DMS 273 (cell line): ENCODE results near the gene HOXB4.
A peak's percentile ranks its signal among the peaks of the same experiment; 100 is the strongest.

Experiments used
- DNase-seq: peaks from one replicate; lab custom pipeline; 2025; ENCODE audit not compliant: unreplicated experiment; lab: John Stamatoyannopoulos, UW

The HOXB4 gene

DNA sequence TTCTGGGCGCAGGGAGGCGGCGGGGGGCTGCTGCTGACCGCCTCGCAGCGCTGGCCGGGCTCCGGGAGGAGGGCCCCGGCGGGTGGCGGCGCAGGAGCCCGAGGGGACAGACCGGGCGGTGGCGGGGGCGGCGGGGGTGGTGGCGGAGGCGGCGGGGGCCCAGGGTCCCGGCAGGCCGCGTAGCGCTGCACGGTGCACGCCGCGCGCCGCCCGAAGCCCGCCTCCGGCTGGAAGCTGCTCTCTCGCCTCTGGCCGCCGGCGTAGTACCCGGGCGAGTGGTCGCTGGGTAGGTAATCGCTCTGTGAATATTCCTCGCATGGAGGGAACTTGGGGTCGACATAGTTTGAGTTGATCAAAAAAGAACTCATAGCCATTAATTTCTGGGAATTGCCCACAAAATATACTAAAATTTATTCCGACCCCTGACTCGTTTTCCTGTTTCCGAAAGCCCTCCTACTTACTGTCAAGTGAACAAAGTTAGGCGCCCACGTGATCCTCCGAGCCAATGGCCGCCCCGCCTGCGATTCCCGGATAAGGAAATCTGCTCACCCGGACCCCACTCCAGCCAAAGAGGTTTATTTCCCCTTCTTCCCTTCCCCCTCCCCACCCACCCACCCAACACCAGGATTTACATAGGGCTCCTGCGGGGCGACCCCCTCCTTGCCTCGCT, at the start of gene HOXB4:
Gene HOXB4 (minus strand): TSS at position 405 of the 670 bp plus-strand sequence. CDS start 31 bp downstream, at position 374.
- no peak for DNase-seq

- no peak for DNase-seq
Observed at GRCh38 chr17:48627118-48627597, 49.0 kb upstream of the HOXB4 start.

DNA sequence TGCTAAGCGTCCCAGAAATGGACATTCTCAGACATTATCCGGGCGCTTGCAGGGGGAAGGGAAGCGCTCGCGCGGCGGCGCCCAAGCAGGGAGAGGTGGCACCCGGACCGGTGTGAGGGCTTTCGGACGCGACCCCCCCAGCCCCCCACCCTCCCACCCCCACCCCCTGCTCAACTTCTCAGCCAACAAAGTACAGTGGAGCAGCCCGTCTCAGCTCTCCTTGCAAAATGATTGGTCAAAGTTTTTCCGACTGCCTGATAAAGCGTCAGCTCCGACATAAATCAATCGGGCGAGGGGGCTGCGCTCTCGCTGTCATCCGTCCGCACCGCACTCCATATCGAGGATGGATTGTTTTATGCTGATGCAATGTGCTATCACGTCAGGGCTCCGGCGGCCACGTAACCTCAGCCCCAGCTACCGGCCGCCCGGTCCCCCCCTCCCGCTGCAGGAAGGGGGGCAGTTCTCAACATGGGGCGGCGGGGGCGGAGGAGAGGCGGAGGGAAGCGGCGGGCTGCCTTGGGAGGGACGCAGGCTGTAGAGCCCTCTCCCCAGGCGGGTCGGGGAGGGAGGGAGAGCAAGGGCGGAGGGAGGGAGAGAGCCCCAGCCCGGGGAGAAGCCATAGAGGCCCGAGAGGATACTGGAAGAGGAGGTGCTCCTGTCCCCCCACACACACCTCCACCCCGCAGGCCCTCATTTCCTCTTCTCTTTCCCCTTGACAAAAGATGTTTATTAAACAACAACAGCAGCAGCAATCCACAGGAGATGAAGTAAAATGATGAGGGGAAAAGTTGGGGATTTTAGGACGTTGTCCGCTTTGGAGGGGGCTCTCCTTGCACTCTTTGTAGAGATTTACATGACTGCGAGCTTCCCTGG, 48.3 kb upstream of the HOXB4 start, which contains the start of gene HOXB9:
Gene HOXB9 (minus strand): TSS at position 114 of the 873 bp plus-strand sequence. CDS start 89 bp downstream, at position 25.
- DNase-seq: no peak

DNA sequence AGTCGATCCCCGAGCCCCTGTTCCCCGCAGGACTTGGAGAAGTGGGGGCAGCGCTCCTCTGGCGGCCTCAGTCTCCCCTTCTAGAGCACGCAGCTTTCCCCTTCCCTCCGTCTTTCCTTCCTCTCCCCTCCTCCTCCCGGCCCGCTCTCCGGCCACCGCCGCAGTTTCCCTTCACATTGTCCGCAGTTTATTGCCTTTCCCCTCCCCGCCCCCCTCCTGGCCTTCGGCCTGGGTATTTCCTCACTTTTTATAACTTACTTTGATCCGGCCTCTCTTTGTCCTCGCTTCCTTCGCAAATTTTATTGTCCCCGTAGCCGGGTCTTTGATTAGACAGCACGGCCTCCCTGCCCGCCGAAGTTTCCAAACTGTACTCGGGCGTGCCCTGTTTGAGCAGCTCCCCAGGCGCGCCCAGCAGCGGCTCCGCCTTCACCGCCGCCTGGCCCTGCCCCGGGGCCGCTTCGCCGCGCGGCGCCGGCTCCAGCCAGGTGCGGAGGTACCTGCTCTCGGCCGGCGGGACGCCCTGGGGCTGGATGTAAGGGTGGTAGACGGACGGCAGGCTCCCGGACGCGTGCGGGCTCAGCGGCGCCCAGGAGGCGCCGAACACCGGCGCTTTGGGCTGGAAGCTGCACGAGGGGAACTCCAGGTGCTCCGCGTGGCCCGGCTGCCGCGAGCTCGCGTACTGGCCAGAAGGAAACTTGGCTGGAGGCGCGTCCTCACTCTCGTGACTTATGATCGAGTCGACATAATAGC, 47.5 kb upstream of the HOXB4 start:
- DNase-seq: peak; percentile 34

DNA sequence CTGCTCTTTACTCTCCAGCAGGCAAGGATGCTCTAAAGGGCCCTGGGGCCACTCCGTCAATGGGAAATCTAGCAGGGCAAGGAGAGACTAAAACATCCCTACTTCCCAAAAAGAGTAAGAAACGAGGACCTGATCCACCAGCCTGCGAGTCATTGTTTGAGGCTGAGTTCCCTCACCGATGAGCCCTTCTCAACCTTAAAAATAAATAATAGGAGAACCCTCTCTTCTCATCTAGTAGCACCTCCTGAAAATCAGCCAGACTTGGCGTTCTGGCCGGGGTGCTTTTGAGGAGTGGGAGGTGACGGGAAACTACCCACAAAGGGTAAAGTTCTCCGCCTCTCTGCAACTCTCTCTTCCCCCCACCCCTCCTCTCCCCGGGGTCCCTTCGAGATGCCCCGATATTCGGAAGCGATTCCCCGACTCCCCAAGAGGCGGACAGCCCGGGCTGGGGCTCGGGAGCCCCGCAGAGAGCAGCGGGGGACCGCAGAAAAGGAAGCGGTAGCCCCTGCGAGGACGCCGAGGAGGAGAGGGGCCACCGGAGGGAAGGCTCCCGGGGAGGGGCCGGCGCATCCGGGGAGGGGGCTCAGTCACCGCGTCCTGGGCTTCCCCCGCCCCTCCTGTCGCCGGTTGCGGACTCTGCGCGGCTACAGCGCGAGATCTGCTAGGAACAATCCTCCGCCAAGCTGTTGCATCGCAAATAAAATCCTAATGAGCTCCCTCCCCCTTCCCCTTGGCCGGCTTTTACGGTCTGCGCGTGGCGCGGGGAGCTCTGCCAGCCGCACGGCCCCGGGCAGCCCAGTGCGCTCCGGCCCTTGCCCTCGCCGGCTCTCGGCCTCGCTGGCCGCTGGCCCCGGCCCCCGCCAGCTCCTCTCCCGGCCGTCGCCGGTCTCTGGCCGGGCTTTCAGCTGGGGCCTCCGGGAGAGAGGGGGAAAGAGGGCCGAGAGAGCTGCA, 46.7 kb upstream of the HOXB4 start:
- DNase-seq: peak; percentile 48

DNA sequence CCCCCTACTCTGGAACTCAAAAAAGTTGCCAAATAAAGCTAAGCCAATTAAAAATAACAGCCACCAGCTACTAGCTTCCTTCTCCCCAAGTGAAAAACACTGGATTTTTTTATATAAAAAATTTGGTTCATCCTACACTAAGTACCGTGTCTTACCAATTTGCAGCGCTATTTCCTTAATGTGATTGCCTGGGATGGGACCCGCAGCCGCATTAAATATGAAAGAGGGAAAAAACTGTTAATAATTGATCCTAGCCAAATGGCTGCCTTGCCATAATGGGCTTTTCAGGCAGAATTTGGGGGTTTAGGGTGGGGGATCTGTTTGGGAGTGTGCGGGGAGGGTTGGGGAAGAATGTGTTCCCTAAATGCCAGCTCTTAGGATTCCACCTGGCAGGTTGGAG, 46.0 kb upstream of the HOXB4 start:
- DNase-seq: no peak

DNA sequence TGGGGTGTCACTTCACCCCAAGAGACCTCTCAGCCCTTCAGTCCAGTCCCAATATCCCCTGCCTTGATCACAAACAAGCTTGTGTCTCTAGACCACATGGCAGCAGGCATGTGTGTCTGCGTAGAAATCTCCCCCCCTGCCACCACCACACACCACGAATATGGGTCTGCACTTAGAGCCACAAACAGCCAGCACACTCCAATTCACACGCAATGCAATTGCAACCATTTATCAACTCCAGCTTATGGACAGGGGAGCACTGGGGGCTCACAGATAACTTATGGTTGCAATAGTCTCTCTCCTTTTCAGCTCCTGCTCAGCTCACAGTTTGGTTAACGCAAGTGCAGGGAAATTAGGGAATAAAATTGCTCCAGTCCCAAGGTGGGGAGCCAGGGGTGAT, 45.4 kb upstream of the HOXB4 start:
- no peak for DNase-seq

DNA sequence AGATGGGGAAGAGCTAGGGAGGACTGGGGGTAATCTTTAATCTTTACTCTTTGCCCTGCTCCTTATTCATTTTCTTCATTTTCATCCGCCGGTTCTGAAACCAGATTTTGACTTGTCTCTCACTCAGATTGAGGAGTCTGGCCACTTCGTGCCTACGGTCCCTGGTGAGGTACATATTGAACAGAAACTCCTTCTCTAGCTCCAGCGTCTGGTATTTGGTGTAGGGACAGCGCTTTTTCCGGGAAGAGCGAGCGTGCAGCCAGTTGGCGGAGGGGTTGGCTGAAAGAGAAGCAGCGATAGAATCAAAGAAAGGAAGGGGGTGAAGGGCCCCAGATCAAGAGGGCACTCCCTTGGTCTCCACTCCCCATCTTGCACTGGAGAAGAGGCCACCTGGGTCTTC, 44.7 kb upstream of the HOXB4 start:
- no peak for DNase-seq

GRCh38 chr17:48621410-48622392, 43.6 kb upstream of the HOXB4 start:
- DNase-seq: no peak

DNA sequence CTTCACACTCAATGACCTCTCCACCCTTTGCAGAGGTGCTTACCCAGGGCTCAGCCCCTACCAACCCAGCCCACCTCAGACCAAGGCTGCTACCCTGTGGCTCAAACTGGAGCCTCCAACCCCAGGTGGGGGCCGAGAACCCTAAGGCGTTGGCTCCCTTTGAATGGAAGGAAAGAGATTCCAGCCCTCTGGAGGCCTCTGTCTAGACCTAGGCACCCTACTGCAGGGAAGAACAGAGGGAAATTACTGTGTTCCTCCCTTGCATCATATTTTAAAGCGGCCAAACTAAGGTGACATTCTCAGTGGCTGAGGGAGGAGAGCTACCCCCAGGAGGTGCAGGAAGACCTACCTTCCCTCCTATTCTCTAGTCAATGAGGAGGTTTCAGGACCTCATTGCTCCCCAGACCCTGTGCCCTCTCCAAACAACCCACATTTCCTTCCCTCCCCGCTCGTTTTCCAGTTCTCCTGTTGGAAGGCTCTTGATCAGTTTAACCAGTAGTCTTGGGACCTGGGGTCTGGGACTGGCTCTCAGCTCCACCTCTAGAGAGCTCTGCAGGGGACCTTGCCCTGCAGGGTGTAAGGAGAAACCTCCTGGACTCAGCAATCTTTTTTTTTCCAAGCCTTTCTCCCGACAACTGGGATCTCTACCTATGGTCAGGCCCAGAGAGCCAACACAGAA, 42.5 kb upstream of the HOXB4 start:
- DNase-seq: no peak

DNA sequence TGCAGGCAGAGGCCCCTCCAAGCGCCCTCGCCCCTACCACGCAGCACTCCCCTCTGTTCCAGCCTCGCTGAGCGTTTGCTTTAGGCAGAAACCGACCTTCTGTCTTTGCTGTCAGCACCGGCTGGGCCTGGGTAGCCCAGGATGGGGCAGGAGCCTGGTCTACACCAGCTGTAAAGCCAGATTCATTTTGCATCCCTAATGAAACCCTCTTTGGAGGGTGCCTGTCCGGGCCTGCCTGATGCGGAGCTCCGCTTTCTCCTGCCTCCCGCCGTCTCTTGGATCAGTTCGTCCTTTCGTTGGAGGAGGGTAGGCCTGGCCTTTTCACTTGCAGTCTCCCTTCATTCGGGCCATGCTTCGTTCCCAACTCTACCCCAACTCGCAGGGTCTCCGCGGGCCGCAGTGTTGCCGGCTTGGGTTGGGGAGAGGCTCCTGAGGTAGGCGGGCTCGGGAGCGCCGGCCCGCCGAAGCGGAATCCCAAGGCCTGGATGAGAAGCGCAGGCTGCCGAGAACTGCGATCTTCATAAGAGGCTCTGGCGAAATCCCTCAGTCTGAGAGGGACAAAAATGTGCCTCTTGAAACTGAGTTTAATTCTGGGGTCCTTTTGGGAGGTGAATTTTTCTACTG, 41.8 kb upstream of the HOXB4 start:
- DNase-seq: peak; percentile 29

- peak; percentile 92 for DNase-seq
Observed at GRCh38 chr17:48618256-48618896, 40.2 kb upstream of the HOXB4 start.

DNA sequence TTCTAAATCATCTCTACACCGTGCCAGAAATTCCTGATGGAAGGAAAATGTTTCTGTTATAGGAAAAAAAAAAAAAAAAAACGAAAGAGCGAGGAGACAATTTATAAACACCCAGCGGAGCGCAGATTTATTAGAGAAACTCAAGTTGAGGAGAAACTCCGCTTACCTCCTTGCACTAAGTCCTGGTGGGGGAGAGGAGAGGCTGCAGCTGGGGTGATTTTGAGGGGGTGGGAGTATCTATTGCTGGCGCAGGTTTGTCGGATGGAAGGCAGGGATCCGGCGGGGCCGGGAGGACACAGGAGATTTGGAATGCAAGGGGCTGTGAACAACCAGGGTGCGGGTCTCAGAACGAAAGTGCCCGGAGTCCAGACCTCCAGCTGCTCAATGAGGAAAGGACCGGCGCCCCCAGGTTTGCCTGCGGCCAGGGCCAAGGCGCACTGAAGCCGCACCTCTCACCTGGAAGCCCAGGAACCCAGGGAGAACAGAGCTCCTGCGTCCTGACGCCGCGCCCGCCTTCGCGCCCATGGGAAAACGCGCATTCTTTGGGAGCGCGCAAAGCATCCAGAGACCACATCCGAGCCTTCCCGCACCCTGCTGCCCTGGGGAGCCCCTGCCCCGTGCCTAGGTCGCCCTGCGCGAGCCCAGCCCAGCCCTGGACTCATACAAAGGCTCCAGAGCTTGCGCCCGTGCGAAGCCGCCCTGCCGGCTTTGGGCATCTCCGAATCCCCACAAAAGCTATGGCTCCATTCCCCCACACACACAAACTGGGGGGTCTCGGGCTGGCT, 39.5 kb upstream of the HOXB4 start:
- DNase-seq: no peak

- DNase-seq: no peak
Observed at GRCh38 chr17:48616717-48617470, 38.7 kb upstream of the HOXB4 start.

GRCh38 chr17:48615963-48616716, 38.0 kb upstream of the HOXB4 start:
- no peak for DNase-seq
